ENCODE data around the gene CAMKMT. TPM values are rescaled to one million over a fixed set of nuclear protein-coding genes. Genes with fewer than 3 reads are reported as not detected.

The CAMKMT gene
- total RNA-seq, 3 donors from 2014 or later (not counting 1 experiment from before 2014, with no cell fraction given) = 18.1 to 25.0 (median 20.6) TPM

- intact Hi-C loops (cut with micrococcal nuclease) = no loop called here
- H3K9me3 ChIP-seq (ENCODE audit: control insufficient read depth, insufficient read depth, low read length) = no peaks in the 10 kb centered on the region
Observed at GRCh38 chr2:44771522-44771921, 409.8 kb downstream of the CAMKMT start.

GRCh38 chr2:44772131-44772530 lies 410.4 kb downstream of the CAMKMT start:
- DNase-seq = no peak
- no peak for TF ChIP-seq CTCF (IDR thresholded peaks at IDR 0.05)
- Mint-ChIP-seq H3K9me3 (no peaks in the 10 kb centered on the region), H3K27me3 (ENCODE audit: low read depth in 2 of 2) (peaks cover 21 to 50% of the 10 kb centered on the region in 2 donors), H3K36me3 (peaks cover 2% of the 10 kb centered on the region), H3K4me3 (no peak overlapping the region), H3K4me1 (peaks cover 0 to under 1% of the 10 kb centered on the region in 2 donors), H3K27ac (no peak overlapping the region)
- H3K9me3 ChIP-seq (ENCODE audit: control insufficient read depth, insufficient read depth, low read length) = no peaks in the 10 kb centered on the region
- no peak for ATAC-seq
- H3K4me1 ChIP-seq (ENCODE audit: control insufficient read depth, insufficient read depth, low read length) = no peaks in the 10 kb centered on the region
- H3K4me3 ChIP-seq (ENCODE audit: low read length) = no peak overlapping the region
- no peaks in the 10 kb centered on the region for H3K36me3 ChIP-seq (ENCODE audit: control insufficient read depth, insufficient read depth, low read length)
- H3K27ac ChIP-seq (ENCODE audit: low read length) = no peak overlapping the region
- peaks cover 4% of the 10 kb centered on the region for H3K27me3 ChIP-seq (ENCODE audit: control insufficient read depth, insufficient read depth, low read length)
- intact Hi-C loops (cut with micrococcal nuclease) = no loop called here
- WGBS (ENCODE audit: insufficient coverage) = 96% methylated on average over 7 of the region's 9 CpGs

More at GRCh38 chr2:44771522-44771921, 409.8 kb downstream of the CAMKMT start:
- ATAC-seq (no peak), DNase-seq (no peak)
- Histone ChIP-seq H3K4me3 (ENCODE audit: low read length) (no peak overlapping the region), H3K27ac (ENCODE audit: low read length) (no peak overlapping the region), H3K27me3 (ENCODE audit: control insufficient read depth, insufficient read depth, low read length) (peaks cover 4% of the 10 kb centered on the region), H3K4me1 (ENCODE audit: control insufficient read depth, insufficient read depth, low read length) (no peaks in the 10 kb centered on the region), H3K36me3 (ENCODE audit: control insufficient read depth, insufficient read depth, low read length) (no peaks in the 10 kb centered on the region)
- Mint-ChIP-seq H3K27ac (no peak overlapping the region), H3K4me1 (no peaks in the 10 kb centered on the region), H3K4me3 (no peak overlapping the region), H3K36me3 (peaks cover 8% of the 10 kb centered on the region), H3K9me3 (no peaks in the 10 kb centered on the region), H3K27me3 (ENCODE audit: low read depth in 2 of 2) (peaks cover 19 to 50% of the 10 kb centered on the region in 2 donors)
- WGBS (ENCODE audit: insufficient coverage) = 100% methylated on average over 2 of the region's 2 CpGs
- TF ChIP-seq CTCF (IDR thresholded peaks at IDR 0.05) = no peak

- H3K4me1 ChIP-seq (ENCODE audit: control insufficient read depth, insufficient read depth, low read length) = no peaks in the 10 kb centered on the region
- Mint-ChIP-seq H3K4me1 (peaks cover 0 to 7% of the 10 kb centered on the region in 2 donors), H3K36me3 (no peaks in the 10 kb centered on the region), H3K9me3 (no peaks in the 10 kb centered on the region), H3K27me3 (ENCODE audit: low read depth in 2 of 2) (peaks cover 19 to 50% of the 10 kb centered on the region in 2 donors), H3K4me3 (no peak overlapping the region), H3K27ac (no peak overlapping the region)
- DNase-seq (no peak), ATAC-seq (no peak)
- no peaks in the 10 kb centered on the region for H3K9me3 ChIP-seq (ENCODE audit: control insufficient read depth, insufficient read depth, low read length)
- peaks cover 2% of the 10 kb centered on the region for H3K27me3 ChIP-seq (ENCODE audit: control insufficient read depth, insufficient read depth, low read length)
- no peak for TF ChIP-seq CTCF (IDR thresholded peaks at IDR 0.05)
- intact Hi-C loops (cut with micrococcal nuclease) = no loop called here
- H3K36me3 ChIP-seq (ENCODE audit: control insufficient read depth, insufficient read depth, low read length) = no peaks in the 10 kb centered on the region
- H3K4me3 ChIP-seq (ENCODE audit: low read length) = no peak overlapping the region
- H3K27ac ChIP-seq (ENCODE audit: low read length) = no peak overlapping the region
- 100% methylated on average over 1 of the region's 2 CpGs for WGBS (ENCODE audit: insufficient coverage)
Observed at GRCh38 chr2:44772669-44773378, 411.1 kb downstream of the CAMKMT start.
